ENCODE results near the gene CTU2.
A peak's percentile ranks its signal among the peaks of the same experiment; 100 is the strongest.

CTU2 gene

DNA sequence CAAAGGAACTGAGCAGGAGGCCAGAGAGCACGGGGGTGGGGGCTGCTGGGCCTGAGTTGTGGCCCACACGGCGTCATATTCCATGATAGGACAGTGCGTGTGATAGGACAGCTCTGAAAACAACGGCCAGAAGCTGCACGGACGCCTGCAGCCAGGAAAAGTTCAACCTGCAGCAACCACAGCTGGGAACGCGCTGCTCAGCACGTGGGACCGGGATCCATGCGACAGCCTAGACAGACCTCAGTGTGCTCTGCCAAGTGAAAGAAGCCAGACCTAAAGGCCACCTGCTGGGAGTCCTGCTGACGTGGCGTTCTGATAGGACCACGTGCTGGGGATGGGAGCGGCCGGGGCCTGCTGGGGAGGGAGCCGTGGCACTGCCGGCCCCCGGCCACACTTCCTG is 21.6 kb downstream of the CTU2 start:
- no peak for DNase-seq (ENCODE audit: low read depth in 2 of 2, low spot score in 1 of 2)

DNA sequence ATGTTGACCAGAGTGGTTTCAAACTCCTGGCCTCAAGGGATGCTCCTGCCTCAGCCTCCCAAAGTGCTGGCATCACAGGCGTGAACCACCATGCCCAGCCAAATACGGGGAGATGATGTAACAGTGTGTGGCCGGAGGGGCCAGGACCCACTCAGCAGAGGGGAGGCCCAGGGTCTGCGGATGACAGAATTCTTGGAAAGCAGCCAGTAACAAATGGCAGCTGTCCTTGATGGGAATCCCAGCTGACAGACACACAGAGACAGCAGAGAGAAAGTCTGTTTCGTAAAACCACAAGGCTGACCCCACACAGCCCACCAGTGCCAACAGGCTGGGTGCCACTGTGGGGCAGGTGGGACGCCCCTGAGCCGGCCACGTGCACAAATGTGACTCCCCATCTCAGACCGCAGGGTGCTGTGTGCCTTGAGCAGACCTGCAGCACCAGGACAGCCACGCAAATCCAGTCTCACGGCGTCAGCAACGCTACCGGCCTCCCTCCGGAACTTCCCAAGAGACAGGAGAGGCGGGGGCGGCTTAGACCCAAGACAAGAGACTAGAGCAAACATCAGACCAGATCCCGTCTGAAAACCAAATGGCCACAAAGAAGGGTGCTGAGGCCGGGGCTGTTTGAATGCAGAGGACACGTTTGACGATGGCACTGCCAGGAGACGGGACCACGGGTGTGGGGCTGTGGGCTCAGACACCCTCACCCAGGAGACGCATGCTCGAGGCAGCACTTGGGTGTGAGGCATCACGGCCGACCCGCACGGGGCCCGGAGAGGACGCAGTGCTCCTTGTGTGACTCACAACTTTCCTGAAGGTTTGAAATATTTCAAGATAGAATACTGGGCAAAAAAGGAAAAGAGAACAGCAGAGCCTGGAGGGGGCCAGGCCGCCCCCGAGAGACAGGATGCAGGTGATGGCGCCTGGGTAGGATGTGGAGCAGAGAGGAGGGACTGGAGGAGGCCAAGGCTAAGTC is 24.6 kb downstream of the CTU2 start:
- DNase-seq (ENCODE audit: low read depth in 2 of 2, low spot score in 1 of 2), result no peak

DNA sequence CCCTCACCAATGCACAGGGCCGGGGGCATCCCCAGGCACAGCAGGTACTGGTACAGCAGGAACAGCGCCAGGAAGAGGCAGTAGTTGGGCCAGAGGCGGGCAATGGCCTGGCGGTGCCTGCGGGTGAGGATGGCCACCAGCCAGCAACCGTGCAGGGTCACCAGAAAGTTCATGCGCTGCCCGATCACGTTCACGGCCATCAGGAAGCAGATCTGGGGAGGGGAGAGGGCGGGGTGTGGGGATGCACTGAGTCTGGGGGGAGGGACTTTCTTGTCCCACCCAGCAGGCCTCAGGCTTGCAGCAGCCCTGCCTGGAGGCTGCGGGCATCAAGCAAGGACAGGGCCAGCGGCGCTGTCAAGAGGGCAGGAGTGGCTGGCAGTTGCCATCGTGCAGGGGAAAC is 25.4 kb downstream of the CTU2 start:
- DNase-seq (ENCODE audit: low read depth in 2 of 2, low spot score in 1 of 2), result no peak

DNA sequence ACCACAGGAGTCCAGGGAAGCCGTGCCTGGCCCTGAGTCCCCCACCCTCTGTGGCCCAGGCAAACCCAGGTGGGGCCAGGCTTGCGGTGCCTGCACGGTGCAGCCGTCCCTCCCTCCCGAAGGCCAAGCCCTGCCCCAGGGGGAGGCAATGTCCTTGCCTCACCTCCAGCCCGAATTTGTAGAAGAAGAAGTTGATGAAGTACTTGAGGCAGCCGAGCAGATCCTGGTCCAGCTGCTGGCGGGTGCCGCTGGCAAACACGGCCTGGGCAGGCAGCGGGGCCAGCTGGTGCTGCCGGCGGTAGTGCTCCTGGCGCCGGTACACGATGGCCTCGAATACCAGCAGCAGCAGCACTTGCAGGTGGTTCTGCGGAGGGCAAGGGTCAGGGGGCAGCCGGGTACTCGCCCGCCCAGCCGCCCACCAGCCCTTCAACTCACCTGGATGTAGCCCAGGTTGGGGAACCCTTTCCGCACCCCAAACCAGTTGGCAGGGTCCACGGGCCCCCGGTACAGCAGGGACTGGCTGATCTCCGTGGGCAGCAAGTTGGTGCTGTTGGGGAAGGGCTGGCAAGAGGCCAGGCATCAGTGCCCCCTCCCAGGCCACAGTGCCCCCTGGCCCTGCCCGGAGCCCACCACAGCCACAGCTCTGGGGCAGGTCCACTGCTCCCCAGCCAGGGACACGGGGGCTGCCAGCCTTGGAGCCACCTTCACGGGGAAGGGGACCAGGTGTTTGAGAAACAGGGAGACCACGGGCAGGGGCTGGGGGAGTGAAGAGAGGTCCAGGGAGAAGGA is 26.1 kb downstream of the CTU2 start:
- no peak for DNase-seq (ENCODE audit: low read depth in 2 of 2, low spot score in 1 of 2)

DNA sequence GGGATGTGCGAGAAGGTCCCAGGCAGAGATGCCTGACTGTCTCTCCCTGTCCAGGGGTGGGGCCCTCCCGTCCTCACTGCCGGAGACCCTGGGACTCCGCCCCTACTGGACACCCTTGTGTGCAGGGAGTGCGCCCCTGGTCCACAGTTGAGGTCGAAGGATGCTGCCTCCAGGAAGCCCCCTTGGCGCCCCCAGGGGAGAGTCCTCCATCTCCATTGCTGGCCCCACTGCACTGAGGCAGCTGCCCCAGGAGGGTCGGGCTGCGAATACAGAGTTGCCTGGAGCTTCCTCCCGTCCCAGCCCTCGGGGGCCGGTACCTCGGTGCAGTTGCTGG is 26.6 kb downstream of the CTU2 start:
- DNase-seq (ENCODE audit: low read depth in 2 of 2, low spot score in 1 of 2), result no peak

DNA sequence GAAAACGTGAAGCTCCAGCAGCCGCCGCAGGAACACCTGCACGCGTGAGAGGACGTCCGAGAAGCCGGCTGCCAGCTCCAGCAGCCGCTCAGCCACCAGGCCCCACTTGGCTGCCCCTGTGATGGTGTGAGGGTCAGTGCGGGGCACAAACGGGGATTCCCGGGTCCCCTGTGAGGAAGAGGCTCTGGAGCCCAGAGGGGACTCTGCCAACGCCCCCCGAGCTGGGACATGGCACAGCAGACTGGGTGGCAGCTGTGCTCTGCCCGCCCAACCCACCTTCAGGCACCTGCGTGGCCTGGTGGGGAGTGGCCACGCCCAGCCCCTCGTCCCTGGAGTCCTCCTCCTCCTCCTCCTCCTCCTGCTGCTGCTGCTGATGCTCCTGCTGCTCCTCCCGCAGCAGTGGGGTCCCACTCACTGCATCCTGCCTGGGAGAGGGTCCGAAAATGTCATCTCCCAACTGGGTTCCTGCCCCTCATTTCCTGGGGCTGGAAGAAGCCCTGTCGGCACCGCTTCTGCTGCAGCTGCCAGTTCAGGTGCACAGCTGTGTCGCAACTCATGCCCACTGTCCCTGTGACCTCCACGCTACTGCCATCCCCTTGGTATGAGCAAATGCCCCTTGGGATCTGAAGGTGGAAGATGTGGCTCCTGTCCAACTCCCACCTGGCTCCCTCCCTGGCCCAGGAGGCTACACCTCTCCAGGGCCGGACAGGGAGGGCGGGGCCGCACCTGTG is 27.5 kb downstream of the CTU2 start:
- DNase-seq (ENCODE audit: low read depth in 2 of 2, low spot score in 1 of 2), result no peak

DNA sequence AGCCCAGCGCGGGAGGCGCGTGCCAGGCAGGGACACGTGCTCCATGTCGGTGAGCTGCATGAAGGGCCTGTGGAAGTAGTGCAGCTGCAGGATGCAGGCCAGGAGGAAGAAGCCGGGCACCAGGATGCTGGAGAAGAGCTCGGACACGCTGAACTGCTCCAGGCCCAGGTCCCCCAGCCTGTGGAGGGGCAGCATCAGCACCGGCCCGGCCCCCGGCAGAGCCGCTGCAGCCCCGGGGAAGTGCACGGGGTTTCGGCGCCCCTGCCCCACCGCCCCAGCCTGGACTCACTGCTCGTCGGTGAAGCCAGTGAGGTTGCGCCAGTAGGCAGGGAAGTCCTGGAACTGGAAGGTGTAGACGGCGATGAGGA is 28.0 kb downstream of the CTU2 start:
- no peak for DNase-seq (ENCODE audit: low read depth in 2 of 2, low spot score in 1 of 2)

DNA sequence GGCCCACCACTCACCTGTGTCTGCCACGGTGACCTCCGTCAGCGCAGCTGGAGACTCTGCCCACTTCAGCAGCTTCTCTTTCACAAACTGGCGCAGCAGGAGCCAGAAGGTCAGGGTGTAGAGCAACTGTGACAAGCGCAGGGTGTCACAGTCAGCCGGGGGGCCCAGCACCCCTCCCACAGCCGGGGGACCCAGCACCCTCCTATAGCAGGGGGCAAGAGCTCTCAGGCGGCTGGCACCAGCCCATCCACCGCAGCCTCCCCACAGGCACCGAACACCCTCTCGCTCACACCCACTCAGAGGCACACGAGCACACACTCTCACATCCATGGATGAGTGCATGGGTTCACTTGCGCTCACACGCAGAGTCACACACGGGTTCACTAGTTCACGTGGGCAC is 28.8 kb downstream of the CTU2 start:
- no peak for DNase-seq (ENCODE audit: low read depth in 2 of 2, low spot score in 1 of 2)

DNA sequence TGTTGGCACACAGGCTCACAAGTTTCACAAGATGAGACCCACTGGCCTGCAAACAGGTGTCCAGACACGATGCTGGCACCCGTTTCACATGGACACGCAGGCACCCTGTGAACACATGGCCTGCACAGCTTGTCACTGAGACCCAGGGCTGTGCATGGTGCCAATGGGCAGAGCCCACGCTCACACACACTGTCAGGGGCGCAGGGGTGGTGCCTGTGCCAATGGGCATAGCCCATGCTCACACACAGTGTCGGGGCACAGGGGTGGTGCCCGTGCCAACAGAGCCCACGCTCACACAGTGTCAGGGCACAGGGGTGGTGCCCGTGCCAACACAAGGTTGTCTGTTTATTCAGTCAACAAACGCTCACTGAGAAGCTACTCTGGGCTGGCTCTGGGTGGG is 29.3 kb downstream of the CTU2 start:
- no peak for DNase-seq (ENCODE audit: low read depth in 2 of 2, low spot score in 1 of 2)

DNA sequence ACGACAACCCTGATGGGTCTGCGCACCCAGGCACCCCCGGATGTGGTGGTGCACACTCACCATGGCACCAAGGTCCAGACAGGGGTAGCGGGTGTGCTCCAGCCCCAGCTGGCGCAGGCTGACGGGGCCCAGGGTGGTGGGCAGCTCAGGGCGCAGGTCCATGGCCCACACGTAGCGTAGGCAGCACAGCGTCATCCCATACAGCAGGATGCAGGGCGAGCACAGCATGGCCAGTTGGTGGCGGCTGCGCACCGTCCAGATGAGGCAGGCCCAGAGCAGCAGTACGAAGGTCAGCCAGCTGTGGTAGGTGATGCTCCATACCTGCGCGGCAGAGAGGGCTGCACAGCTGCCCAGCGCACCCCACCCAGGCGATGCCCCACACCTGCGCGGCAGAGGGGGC is 29.8 kb downstream of the CTU2 start:
- DNase-seq (ENCODE audit: low read depth in 2 of 2, low spot score in 1 of 2), result no peak

DNA sequence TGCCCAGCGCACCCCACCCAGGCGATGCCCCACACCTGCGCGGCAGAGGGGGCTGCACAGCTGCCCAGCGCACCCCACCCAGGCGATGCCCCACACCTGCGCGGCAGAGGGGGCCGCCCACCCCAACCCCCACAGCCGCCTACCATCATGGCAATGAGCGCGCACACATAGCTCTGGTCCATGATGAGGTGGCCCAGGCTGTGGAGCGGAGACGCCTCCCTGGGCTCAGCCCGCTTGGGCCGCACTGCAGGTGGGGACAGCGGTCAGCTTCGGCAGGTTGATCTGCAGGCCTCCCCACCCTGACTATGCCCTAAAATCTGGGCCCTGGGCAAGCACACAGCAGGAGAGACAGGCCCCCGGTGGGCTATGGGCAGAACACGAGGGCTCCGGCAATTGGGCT is 30.2 kb downstream of the CTU2 start:
- no peak for DNase-seq (ENCODE audit: low read depth in 2 of 2, low spot score in 1 of 2)

DNA sequence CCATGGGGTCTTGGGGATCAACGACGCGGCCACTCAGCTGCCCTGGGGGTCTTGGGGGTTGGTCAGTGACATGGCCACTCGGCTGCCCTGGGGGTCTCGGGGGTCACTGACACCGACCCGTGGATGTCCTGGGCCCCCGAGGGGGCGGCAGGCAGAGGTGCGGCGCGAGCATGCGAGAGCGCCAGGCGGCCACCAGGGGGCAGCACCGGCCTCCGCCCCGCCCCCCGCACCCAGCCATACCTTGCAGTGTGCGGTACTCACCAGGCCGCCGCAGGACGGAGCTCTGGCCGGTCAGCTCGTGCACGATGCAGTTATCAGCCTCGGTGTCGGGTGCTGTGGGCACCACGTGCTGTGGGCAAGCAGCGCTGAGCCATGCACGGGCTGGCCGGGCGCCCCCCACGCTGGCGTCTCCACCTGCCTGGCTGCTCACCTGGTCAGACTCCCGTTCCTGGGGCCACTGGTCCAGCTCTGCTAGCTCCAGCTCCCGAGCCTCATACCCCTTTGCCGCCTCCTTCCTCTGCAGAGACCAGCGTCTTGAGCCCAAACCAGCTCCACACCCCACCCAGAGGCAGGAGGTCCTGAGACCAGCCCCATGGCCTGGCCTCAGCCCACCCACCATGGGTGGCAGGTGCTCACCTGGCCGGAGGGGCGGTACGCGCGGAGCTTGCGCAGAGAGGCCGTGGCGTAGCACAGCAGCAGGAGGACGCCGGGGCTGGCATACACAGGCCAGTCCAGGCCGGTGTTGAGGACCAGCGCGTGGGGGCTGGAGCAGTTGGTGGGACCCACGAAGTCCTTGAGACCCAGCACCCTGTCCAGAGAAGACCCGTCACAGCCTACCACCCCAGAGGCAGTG is 31.2 kb downstream of the CTU2 start:
- peak; percentile 39 to 40 for DNase-seq (ENCODE audit: low read depth in 2 of 2, low spot score in 1 of 2)

DNA sequence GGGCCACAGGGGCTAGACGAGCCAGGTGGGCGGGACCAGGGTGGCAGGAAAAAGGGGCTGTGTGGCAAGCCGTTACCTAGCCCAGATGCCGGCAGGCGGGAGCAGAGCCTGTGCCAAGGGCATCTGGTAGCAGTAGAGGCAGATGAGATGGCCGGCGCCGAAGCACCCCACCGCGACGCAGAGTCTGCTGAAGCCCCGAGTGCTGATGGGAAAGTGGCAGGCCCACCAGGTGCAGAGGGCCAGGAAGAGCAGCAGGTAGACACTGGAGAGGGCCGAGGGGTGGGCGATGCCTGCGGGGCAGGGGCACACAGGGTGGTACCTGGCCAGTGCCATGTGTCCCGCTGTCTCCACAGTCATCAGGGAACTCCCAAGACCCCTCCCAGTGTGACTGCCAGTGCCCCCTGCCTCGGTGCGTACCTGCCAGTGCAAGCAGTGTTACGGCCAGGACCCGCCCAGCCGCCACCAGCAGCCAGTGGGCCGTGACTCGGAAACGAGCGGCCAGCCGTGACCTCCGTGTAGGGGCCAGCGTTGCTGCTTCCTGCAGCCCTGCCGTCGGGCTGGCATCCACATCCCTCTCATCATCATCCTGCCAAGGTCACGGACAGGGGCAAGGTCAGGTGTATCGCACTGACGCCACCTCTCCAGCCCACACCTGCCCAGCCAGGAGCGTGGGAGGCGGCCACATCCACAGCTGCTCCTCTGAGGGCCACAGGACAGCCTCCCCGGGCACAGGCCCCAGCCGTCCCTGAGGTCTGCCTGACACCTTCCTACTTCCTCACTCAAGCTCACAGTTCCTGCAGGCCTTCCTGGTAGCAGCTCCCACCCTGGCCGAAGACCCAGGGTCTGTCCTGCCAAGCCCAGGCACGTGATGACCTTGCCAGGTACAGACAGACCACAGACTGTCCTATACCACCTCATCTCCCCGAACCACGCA is 32.1 kb downstream of the CTU2 start:
- DNase-seq (ENCODE audit: low read depth in 2 of 2, low spot score in 1 of 2), result no peak

DNA sequence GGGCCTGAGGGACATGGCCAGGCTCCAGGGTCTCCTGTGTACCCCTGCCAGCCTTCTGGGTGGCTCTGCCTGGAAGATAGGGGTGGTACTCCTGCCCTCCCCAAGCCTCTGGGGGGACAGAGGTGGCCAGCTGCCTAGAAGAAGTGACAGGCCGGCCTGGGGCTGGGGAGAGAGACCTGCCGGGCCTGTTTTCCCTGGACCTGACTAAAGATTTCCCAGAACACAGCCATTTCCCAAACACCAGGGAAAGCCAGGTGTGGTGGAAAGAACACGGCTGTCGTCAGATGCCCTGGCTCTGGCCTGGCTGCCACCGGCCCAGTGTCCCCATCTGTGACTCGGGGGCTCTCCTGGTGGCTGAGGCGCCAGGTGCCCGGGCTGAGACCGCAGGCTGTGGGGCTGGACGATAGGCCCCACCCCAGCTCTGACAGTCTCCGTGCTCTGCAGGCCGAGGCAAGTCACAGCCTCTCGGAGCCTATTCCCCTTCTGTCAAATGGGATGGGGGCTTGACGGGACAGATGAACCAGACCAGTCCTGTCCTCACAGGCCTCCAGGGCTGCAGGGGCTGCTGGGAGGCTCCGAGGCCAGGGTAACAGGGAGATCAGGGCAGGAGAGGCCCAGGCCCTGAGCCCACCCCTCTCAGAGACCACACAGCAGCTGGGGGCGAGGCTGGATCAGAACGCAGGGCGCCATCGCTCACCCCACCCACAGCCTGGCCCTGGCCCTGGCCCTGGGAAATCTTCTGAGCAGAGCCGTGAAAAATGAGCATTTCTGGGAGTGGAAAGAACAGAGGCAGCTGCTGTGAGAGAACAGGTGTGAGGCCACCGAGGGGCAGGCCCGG is 33.1 kb downstream of the CTU2 start:
- DNase-seq (ENCODE audit: low read depth in 2 of 2, low spot score in 1 of 2), result no peak

DNA sequence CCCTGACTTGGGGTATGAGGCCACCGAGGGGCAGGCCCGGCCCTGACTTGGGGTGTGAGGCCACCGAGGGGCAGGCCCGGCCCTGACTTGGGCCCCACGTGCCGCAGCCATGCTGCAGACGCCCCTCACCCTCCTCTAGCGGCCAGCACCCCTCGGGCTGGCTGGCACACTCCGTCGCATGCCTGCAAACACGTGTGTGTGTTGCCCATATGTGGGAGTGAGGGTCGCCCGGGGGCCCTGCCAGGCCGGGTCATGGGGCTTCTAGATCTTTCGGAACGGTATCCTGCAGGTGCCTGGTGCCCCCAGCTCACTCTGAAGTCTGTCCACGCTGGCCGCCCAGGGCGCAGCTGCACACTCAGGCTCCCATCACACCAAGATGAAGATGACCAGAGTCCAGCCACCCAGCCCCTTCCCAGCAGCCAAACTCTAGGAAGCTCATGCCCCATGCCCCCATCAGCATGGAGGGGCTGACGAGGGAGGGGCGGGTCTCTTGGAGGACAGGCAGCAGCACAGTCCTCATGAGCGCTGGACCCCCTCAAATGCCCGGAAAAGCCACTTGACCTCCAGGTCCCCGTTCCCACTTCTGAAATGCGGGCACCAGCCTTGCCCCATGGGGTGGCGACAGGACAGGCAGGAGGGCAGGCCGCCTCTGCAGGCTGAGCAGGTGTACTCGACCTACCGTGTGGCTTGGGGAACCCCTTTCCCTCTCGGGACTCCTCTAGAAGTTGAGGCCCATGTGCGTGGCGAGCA is 33.8 kb downstream of the CTU2 start:
- DNase-seq (ENCODE audit: low read depth in 2 of 2, low spot score in 1 of 2), result no peak

DNA sequence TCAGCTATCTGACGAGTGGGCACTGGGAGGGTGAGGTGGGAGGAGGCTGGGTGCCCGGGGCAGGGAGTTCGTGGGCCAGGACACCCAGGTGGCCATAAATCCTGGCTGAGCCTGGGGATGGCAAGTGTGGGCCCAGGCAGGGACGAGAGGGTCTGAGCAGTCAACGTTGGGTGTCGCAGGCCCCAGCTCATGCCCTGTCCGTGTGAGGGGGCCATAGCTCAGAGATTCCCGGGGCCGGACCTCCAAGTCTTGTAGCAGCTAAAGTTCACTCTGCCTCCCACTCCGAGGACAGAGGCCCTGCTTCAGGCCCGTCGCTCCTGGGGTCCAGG is 34.4 kb downstream of the CTU2 start:
- DNase-seq (ENCODE audit: low read depth in 2 of 2, low spot score in 1 of 2), result no peak

DNA sequence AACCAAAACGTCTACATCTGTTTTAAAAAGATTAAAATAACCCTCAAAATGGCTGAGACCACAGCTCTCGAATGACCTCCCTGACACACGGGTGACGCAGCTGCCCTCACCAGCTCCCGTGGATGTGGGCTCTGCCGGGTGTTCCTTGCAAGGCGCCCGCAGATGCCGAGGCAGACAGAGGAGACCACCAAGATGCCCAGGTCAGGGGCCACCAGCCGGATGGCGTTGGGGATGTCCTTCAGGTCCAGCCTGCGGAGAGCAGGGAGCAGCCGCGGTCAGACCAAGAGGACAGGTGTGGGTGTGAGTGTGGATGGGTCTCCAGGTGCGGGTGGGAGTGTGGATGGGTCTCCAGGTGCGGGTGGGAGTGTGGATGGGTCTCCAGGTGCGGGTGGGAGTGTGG is 35.1 kb downstream of the CTU2 start:
- no peak for DNase-seq (ENCODE audit: low read depth in 2 of 2, low spot score in 1 of 2)

DNA sequence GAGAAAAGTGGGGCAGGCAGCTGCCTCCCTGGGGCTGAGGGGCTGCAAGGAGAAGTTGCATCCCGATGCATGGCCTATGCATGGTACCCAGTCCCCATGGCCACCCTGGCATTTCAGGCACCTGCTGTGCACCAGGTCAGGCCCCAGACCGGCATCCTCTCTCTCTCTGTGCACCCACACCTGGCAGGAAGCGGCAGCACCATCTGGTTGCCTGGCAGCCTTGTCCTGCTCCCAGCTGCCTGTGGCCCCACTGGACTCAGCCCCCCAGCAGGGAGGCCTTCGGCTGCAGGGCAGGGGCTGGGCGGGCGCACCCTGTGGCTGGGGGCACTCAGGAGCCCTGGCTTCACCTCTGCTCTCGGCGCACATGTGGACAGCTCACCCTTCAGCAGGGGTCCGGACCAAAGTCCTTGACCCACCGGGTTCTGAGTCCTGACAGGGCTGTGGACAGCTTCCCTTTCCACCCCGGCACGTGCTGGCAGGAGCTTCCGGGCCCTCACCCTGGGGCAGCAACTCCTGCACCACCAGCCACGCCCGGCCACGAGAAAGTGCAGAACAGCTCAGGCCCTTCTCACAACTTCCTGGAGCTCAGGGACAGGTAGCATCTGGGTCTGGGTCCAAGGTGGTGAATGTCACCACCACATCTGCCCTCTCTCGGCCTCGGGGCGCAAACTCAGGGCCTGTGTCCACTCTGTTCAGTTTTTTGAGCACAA is 36.7 kb downstream of the CTU2 start:
- DNase-seq (ENCODE audit: low read depth in 2 of 2, low spot score in 1 of 2), result no peak

Data from stimulated activated CD8-positive, alpha-beta memory T cell treated with anti-CD3 and anti-CD28 coated beads, Interleukin-4, amount 100 ng/mL, for 1 hour (primary cell).